Thoracic aorta (tissue), 2 donors: ENCODE data around the gene C1QTNF5. TPM values are rescaled to one million over a fixed set of nuclear protein-coding genes. Genes with fewer than 3 reads are reported as not detected.

Experiments used
- ATAC-seq: fragments of 150-250 bp; one replicate; pipeline ENCODE4 v1.8.0; 2017; ENCODE audit warnings: low read depth; ENCODE audit not compliant: insufficient number of reproducible peaks, low FRiP score
- DNase-seq: peaks from one replicate; pipeline ENCODE4 v3.0.0-alpha.2; 2020; ENCODE audit warnings: low spot score
- H3K27ac ChIP-seq, 2 donors: fragments of 200-600 bp; sonication (generic); 1 replicate in 1 of 2; 2 replicates in 1 of 2; pipeline ENCODE4 v1.5.1; 2016; ENCODE audit warnings: mild to moderate bottlenecking in 2 of 2, moderate library complexity in 2 of 2
- H3K27me3 ChIP-seq: fragments of 200-600 bp; sonication (generic); replicated peaks from 2 replicates; pipeline ENCODE4 v1.6.0; 2016; ENCODE audit warnings: mild to moderate bottlenecking; ENCODE audit not compliant: insufficient read depth
- H3K36me3 ChIP-seq: fragments of 200-600 bp; sonication (generic); one replicate; pipeline ENCODE4 v1.5.1; 2016
- H3K4me1 ChIP-seq, 2 donors: fragments of 200-600 bp; sonication (generic); 1 replicate in 1 of 2; 2 replicates in 1 of 2; pipeline versions ENCODE4 v1.5.1 to v1.6.0; 2016; ENCODE audit warnings: low read depth in 2 of 2, mild to moderate bottlenecking in 1 of 2; ENCODE audit not compliant: control insufficient read depth in 1 of 2
- H3K4me3 ChIP-seq: fragments of 200-600 bp; sonication (generic); 2 replicates; pipeline ENCODE4 v1.5.1; 2016; ENCODE audit warnings: mild to moderate bottlenecking
- H3K9me3 ChIP-seq: fragments of 200-600 bp; sonication (generic); 2 replicates; pipeline ENCODE4 v1.5.1; 2016
- total RNA-seq, 2 donors: library from RNA; depleted of rRNA; stranded (reverse); fragments of >200 nt; gene quantifications; one replicate each; pipeline versions ENCODE4 v1.1.0 to v1.2.3, GENCODE V29; 2016
- TF ChIP-seq, protein P1 (sequence below): fragments of 200-600 bp; sonication (generic); IDR thresholded peaks from one replicate; pipeline ENCODE4 v1.5.1; 2019; ENCODE audit warnings: antibody characterized with exemption

The C1QTNF5 gene
- total RNA-seq, 2 donors from 2014 or later = 53.2 to 98.2 TPM

DNA sequence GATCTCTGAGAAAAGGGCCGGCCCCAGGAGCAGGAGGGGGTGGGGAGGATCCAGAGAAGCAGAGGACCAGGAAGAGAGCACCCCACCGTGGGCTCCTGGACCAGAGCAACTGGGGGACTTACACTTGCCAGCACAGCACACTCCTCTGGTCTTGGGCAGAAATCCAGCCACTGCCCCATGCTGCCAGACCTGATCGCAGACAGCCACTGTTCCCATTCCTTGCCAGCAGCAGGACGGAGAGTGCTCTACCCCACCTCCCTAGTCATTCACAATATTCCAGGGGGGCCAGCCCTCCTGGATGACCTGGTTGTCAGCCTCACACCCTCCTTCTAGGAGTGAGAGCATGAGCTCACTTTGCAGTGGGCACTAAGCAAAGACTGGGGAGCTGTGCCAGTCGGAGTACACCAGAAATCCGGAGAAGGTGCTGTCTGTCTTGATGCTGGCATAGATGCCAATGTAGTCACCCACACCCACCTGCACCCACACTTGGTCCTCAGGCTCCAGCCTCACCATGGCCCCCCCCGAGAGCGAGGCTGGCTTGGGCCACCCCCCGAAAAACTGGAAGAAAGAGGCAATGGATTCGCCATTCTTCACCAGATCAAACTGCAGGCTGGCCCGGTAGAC, 1.6 kb downstream of the C1QTNF5 start:
- H3K4me1 ChIP-seq = peaks cover 22 to 59% of the 10 kb centered on the region in 2 donors
- no peaks in the 10 kb centered on the region for H3K9me3 ChIP-seq
- ATAC-seq (no peak), DNase-seq (no peak)
- TF ChIP-seq, protein P1, sequence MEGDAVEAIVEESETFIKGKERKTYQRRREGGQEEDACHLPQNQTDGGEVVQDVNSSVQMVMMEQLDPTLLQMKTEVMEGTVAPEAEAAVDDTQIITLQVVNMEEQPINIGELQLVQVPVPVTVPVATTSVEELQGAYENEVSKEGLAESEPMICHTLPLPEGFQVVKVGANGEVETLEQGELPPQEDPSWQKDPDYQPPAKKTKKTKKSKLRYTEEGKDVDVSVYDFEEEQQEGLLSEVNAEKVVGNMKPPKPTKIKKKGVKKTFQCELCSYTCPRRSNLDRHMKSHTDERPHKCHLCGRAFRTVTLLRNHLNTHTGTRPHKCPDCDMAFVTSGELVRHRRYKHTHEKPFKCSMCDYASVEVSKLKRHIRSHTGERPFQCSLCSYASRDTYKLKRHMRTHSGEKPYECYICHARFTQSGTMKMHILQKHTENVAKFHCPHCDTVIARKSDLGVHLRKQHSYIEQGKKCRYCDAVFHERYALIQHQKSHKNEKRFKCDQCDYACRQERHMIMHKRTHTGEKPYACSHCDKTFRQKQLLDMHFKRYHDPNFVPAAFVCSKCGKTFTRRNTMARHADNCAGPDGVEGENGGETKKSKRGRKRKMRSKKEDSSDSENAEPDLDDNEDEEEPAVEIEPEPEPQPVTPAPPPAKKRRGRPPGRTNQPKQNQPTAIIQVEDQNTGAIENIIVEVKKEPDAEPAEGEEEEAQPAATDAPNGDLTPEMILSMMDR = no peak
- no peaks in the 10 kb centered on the region for H3K36me3 ChIP-seq
- peak overlapping the region; percentile 91 for H3K4me3 ChIP-seq
- peak overlapping the region in 1 of 2 donors; percentile 95 for H3K27ac ChIP-seq
- no peaks in the 10 kb centered on the region for H3K27me3 ChIP-seq

DNA sequence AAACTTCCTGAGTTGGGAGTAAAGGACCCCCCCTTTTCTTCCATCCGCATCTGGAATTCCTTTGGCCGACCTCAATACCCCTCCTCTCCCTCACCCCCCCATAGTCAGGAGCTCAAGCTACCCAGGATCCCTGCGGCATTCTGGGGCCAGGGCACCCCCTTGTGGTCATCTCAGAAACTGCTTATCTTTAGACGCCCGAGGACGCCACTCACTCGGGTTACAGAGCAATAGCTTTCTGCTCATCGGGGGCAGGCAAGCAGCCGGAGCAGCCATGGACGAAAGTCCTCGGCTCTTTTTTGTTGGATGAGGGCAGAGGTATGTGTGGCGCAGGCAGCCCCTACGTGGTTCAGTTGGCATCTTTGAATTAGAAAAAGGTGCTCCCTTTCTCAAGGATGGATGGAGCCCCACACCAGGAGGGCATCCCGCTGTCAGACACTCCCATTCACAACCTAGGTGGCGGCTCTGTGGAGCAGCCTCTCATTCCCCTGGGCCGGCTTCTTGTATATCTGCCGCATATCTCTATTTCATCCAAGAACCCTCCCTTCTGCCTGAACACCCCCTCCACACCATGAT, 2.3 kb downstream of the C1QTNF5 start:
- TF ChIP-seq, protein P1 = peak; percentile 84
- H3K36me3 ChIP-seq = no peaks in the 10 kb centered on the region
- ATAC-seq (no peak), DNase-seq (no peak)
- no peaks in the 10 kb centered on the region for H3K9me3 ChIP-seq
- H3K4me3 ChIP-seq = peak overlapping the region; percentile 91
- H3K4me1 ChIP-seq = peaks cover 22 to 59% of the 10 kb centered on the region in 2 donors
- peak overlapping the region in 1 of 2 donors; percentile 95 for H3K27ac ChIP-seq
- H3K27me3 ChIP-seq = no peaks in the 10 kb centered on the region

DNA sequence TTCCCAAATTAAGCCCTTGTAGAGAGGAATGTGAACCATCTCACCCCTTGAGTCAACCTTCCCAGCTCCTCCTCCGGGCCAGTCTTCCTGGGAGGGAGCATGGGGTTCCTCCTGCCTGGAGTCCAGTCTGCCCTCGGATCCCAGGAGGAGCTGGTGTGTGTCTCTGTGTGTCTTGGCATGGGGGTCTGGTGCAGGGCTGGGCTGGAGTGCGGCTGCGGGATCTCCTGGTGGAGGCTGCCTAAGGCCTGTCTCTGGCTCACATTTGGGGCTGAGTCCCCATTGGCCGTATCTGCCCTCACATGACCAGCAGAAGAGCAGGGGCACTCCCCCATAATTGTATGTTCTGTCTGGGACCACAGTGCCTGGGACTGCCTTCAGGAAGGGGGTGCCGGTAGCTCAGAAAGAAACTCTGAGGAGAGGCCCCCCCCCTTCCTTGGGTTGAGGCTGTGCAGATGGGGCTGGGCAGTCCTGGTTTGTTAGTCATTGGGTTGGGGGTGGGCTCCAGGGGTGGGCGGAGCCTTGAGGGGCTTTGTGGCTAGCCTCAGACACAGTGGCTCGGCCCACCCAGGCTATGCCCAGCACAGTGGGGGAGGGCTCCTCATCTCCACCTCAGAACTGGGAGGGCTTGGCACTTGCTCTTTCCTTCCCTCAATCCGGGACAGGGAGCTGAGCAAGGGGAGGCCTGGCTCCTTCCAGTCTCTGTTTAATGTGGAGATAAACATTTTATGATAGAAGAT, 2.9 kb downstream of the C1QTNF5 start:
- no peak for ATAC-seq
- no peaks in the 10 kb centered on the region for H3K9me3 ChIP-seq
- TF ChIP-seq, protein P1 = no peak
- H3K4me3 ChIP-seq = peak overlapping the region; percentile 91
- no peaks in the 10 kb centered on the region for H3K36me3 ChIP-seq
- no peak overlapping the region for H3K27ac ChIP-seq
- no peaks in the 10 kb centered on the region for H3K27me3 ChIP-seq
- H3K4me1 ChIP-seq = peaks cover 22 to 59% of the 10 kb centered on the region in 2 donors
- no peak for DNase-seq

DNA sequence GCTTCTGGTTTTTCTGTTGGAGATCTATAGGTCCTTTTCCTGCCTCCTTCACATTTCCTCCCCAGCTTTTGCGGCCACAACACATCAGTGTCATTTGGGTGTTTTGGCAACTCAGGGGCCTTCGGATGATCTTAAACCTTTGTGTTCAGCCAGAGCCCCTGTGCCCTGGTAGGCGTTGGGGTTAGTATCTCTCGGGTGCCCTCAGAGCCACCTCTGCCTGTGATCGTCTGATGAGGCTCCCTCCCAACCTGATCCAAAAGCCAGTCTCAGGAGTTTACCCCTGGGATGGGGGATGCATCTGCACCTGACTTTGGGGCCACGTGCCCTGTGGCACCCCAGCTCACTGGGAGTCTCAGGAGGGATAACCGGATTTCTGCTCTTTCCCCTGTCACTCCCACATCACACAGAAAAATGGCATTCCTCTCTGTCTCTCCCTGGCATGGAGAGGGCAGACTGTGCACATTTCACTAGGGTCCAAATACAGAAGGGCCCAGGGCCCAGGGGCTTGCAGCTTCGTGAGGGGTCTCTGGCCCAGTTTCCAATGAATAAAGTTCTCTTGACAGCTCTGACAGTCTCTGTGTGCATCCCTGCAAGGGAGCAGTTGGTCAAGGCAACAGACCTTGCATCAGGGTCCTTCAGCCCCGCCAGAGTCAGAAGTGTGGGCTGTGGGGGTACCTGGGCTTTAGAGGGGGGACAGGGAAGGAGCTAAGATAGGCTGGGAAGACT, 3.8 kb downstream of the C1QTNF5 start:
- no peak overlapping the region for H3K27ac ChIP-seq
- no peak for DNase-seq

More for the DNA sequence above, 3.8 kb downstream of the C1QTNF5 start:
- Histone ChIP-seq H3K4me3 (no peak overlapping the region), H3K36me3 (no peaks in the 10 kb centered on the region), H3K27me3 (no peaks in the 10 kb centered on the region), H3K9me3 (no peaks in the 10 kb centered on the region), H3K4me1 (peaks cover 22 to 59% of the 10 kb centered on the region in 2 donors)
- TF ChIP-seq, protein P1 = no peak
- no peak for ATAC-seq
